ENCODE results near the gene RBFOX1.

DNA sequence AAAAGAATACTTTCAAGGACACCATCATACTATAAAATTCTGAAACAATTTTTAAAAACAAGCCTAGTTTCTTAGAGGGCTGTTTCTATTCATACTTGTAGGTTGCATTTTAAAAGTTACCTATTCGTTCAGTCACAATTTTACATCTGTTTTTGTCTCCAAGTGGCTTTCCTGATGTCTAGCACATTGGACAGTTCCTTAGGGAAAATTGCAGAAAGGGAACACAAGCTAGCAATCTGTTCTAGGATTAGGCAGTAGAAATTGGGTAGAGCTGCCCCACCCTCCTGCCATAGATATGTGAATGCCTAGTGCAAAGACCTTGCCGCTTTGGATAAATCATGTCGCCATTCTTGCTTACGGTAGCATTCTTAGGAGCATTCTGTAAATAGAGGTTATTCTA lies 358.9 kb downstream of the RBFOX1 start:
- TF ChIP-seq, protein P1, sequence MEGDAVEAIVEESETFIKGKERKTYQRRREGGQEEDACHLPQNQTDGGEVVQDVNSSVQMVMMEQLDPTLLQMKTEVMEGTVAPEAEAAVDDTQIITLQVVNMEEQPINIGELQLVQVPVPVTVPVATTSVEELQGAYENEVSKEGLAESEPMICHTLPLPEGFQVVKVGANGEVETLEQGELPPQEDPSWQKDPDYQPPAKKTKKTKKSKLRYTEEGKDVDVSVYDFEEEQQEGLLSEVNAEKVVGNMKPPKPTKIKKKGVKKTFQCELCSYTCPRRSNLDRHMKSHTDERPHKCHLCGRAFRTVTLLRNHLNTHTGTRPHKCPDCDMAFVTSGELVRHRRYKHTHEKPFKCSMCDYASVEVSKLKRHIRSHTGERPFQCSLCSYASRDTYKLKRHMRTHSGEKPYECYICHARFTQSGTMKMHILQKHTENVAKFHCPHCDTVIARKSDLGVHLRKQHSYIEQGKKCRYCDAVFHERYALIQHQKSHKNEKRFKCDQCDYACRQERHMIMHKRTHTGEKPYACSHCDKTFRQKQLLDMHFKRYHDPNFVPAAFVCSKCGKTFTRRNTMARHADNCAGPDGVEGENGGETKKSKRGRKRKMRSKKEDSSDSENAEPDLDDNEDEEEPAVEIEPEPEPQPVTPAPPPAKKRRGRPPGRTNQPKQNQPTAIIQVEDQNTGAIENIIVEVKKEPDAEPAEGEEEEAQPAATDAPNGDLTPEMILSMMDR (IDR thresholded peaks at IDR 0.05; ENCODE audit: low read length): no peak
- no peak for TF ChIP-seq EZH2 (IDR thresholded peaks at IDR 0.05; ENCODE audit: borderline replicate concordance, low read length)

Measured in OCI-LY1 (cell line).